ENCODE results near the gene PRKCE. TPM values are rescaled to one million over a fixed set of nuclear protein-coding genes. Genes with fewer than 3 reads are reported as not detected.

The PRKCE gene
- total and polyA plus RNA-seq, 2 experiments from 2014 or later: 9.6 to 11.9 TPM

- Histone ChIP-seq H3K27ac (no peak overlapping the region), H3K27me3 (no peaks in the 10 kb centered on the region), H3K4me3 (no peak overlapping the region), H3K4me1 (ENCODE audit: insufficient read depth) (no peaks in the 10 kb centered on the region), H3K4me2 (no peak overlapping the region), H4K20me1 (ENCODE audit: insufficient read depth, poor library complexity, severe bottlenecking) (no peaks in the 10 kb centered on the region), H3K9me3 (ENCODE audit: low read depth) (no peaks in the 10 kb centered on the region), H3K36me3 (replicated peaks; ENCODE audit: insufficient read depth, low read depth) (no peaks in the 10 kb centered on the region), H3K79me2 (no peaks in the 10 kb centered on the region), H3K9me2 (replicated peaks; ENCODE audit: insufficient read depth) (no peaks in the 10 kb centered on the region), H2AFZ (no peak overlapping the region)
- DNase-seq (ENCODE audit: low spot score): no peak
- no peak for TF ChIP-seq CTCF (IDR thresholded peaks at IDR 0.05; ENCODE audit: poor library complexity)
- no peak for TF ChIP-seq EZH2 (IDR thresholded peaks at IDR 0.05; ENCODE audit: borderline replicate concordance)
- TF ChIP-seq EZH2phosphoT487 (IDR thresholded peaks at IDR 0.05; ENCODE audit: low read depth, severe bottlenecking, unreplicated experiment): no peak
- 77% methylated on average over 13 of the region's 13 CpGs for WGBS (ENCODE audit: low lambda C conversion rate, missing lambda C conversion rate)
These were observed 146.2 kb downstream of the PRKCE start for GRCh38 chr2:45797451-45798230.

GRCh38 chr2:45799679-45800381 is 148.4 kb downstream of the PRKCE start:
- TF ChIP-seq EZH2 (IDR thresholded peaks at IDR 0.05; ENCODE audit: borderline replicate concordance) (no peak), CTCF (IDR thresholded peaks at IDR 0.05; ENCODE audit: poor library complexity) (no peak), EZH2phosphoT487 (IDR thresholded peaks at IDR 0.05; ENCODE audit: low read depth, severe bottlenecking, unreplicated experiment) (no peak)
- H3K36me3 ChIP-seq (replicated peaks; ENCODE audit: insufficient read depth, low read depth): no peaks in the 10 kb centered on the region

DNA sequence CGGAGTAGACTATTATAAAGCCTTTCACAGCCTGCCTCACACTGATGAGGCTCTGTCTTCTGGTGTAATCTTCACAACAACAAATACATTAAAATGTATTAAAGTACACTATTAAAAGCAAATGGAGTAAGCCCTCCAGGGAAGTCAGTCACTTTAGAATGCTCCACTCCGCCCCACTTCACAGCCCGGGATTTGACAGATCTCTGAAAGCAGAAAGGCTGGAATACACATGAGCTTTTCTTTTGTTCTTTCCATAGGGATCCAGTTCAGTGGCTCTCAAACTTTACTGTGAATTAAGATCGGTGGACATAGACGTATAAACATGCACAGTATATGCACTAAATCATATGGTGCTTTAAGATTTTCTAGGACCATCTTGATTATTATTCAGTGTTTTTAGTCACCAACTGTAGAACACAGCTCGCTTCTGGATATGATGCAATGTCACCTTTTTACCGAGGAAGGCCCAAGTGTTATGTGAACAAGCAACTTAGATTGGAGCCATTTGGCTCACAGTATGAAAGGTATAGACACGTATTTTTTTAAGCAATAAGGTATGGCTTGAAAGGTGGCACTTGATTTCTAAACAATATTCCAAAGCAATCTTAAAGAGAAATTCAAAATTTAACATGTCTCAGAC is 151.1 kb downstream of the PRKCE start:
- 77% methylated on average over 8 of the region's 8 CpGs for WGBS (ENCODE audit: low lambda C conversion rate, missing lambda C conversion rate)
- no peak for DNase-seq (ENCODE audit: low spot score)
- no peaks in the 10 kb centered on the region for H3K9me3 ChIP-seq (ENCODE audit: low read depth)
- H3K27ac ChIP-seq: no peak overlapping the region
- H3K4me1 ChIP-seq (ENCODE audit: insufficient read depth): no peaks in the 10 kb centered on the region
- H3K9me2 ChIP-seq (replicated peaks; ENCODE audit: insufficient read depth): no peaks in the 10 kb centered on the region
- H3K79me2 ChIP-seq: no peaks in the 10 kb centered on the region
- TF ChIP-seq CTCF (IDR thresholded peaks at IDR 0.05; ENCODE audit: poor library complexity): no peak
- TF ChIP-seq EZH2phosphoT487 (IDR thresholded peaks at IDR 0.05; ENCODE audit: low read depth, severe bottlenecking, unreplicated experiment): no peak
- TF ChIP-seq EZH2 (IDR thresholded peaks at IDR 0.05; ENCODE audit: borderline replicate concordance): no peak
- no peaks in the 10 kb centered on the region for H3K36me3 ChIP-seq (replicated peaks; ENCODE audit: insufficient read depth, low read depth)
- no peaks in the 10 kb centered on the region for H3K27me3 ChIP-seq
- no peak overlapping the region for H3K4me2 ChIP-seq
- H3K4me3 ChIP-seq: no peak overlapping the region
- H4K20me1 ChIP-seq (ENCODE audit: insufficient read depth, poor library complexity, severe bottlenecking): no peaks in the 10 kb centered on the region
- H2AFZ ChIP-seq: no peak overlapping the region

More at GRCh38 chr2:45799679-45800381, 148.4 kb downstream of the PRKCE start:
- 90% methylated on average over 5 of the region's 5 CpGs for WGBS (ENCODE audit: low lambda C conversion rate, missing lambda C conversion rate)
- H3K27me3 ChIP-seq: no peaks in the 10 kb centered on the region
- no peaks in the 10 kb centered on the region for H3K79me2 ChIP-seq
- H3K4me3 ChIP-seq: no peak overlapping the region
- DNase-seq (ENCODE audit: low spot score): no peak
- no peak overlapping the region for H2AFZ ChIP-seq
- H3K9me2 ChIP-seq (replicated peaks; ENCODE audit: insufficient read depth): no peaks in the 10 kb centered on the region
- no peak overlapping the region for H3K4me2 ChIP-seq
- H3K9me3 ChIP-seq (ENCODE audit: low read depth): no peaks in the 10 kb centered on the region
- H4K20me1 ChIP-seq (ENCODE audit: insufficient read depth, poor library complexity, severe bottlenecking): no peaks in the 10 kb centered on the region
- H3K4me1 ChIP-seq (ENCODE audit: insufficient read depth): no peaks in the 10 kb centered on the region
- no peak overlapping the region for H3K27ac ChIP-seq
